Caco-2 (cell line): ENCODE data around the gene CYP2W1. TPM values are rescaled to one million over a fixed set of nuclear protein-coding genes. Genes with fewer than 3 reads are reported as not detected.

Source experiments
- BruUV-seq: library from RNA; stranded (reverse); fragments of 400-500 nt; replicated peaks from 2 replicates; lab custom pipeline; 2021; lab: Mats Ljungman, UMichigan
- CTCF ChIA-PET: fragments of 300-600 bp; sonication (Branson Sonifier 250); formaldehyde crosslinking; loops from one replicate; lab custom pipeline; 2022; ENCODE audit warnings: antibody characterized with exemption; lab: Charles Lee
- POLR2A ChIA-PET: fragments of 300-600 bp; sonication (Branson Sonifier 250); formaldehyde crosslinking; loops from one replicate; lab custom pipeline; 2022; ENCODE audit warnings: antibody characterized with exemption; lab: Charles Lee
- DNase-seq, 2 experiments: peaks; one replicate each; pipeline versions ENCODE4 v3.0.0 to v3.0.0-alpha.2; 2020 to 2022
- H3K27me3 ChIP-seq: replicated peaks from 2 replicates; pipeline ENCODE4 v1.6.0; 2011; ENCODE audit warnings: low read length; ENCODE audit not compliant: control insufficient read depth, insufficient read depth
- H3K36me3 ChIP-seq: 2 replicates; pipeline ENCODE4 v1.5.1; 2011; ENCODE audit warnings: low read length; ENCODE audit not compliant: control insufficient read depth, insufficient read depth
- H3K4me1 ChIP-seq: fragments of 250-450 bp; sonication (Bioruptor Pico); 2 replicates; pipeline ENCODE4 v1.5.1; 2020; ENCODE audit warnings: mild to moderate bottlenecking
- H3K4me3 ChIP-seq: 2 replicates; pipeline ENCODE4 v1.5.1; 2011; ENCODE audit warnings: low read depth, mild to moderate bottlenecking, control low read depth, low read length
- H3K9me3 ChIP-seq: fragments of 250-450 bp; sonication (Bioruptor Pico); 2 replicates; pipeline ENCODE4 v1.5.1; 2020; ENCODE audit warnings: mild to moderate bottlenecking, moderate library complexity
- H3K27ac Mint-ChIP-seq: one replicate; pipeline ENCODE4 v1.8.0; 2022; ENCODE audit warnings: mixed read lengths; ENCODE audit not compliant: unreplicated experiment
- H3K27me3 Mint-ChIP-seq: one replicate; pipeline ENCODE4 v1.8.0; 2022; ENCODE audit warnings: mixed read lengths; ENCODE audit not compliant: insufficient read depth, unreplicated experiment
- H3K36me3 Mint-ChIP-seq: one replicate; pipeline ENCODE4 v1.8.0; 2022; ENCODE audit warnings: mild to moderate bottlenecking, mixed read lengths; ENCODE audit not compliant: insufficient read depth, unreplicated experiment
- H3K4me1 Mint-ChIP-seq: one replicate; pipeline ENCODE4 v1.8.0; 2022; ENCODE audit warnings: low read depth, mixed read lengths; ENCODE audit not compliant: unreplicated experiment
- H3K4me3 Mint-ChIP-seq: one replicate; pipeline ENCODE4 v1.8.0; 2022; ENCODE audit warnings: mild to moderate bottlenecking, moderate library complexity, mixed read lengths; ENCODE audit not compliant: unreplicated experiment
- H3K9me3 Mint-ChIP-seq: one replicate; pipeline ENCODE4 v1.8.0; 2022; ENCODE audit warnings: mixed read lengths; ENCODE audit not compliant: unreplicated experiment
- intact Hi-C: fragments of 100-400 bp; cut with micrococcal nuclease; formaldehyde crosslinking; loops from one replicate; pipeline ENCODE4 v1.10.0; 2022; ENCODE audit not compliant: unreplicated experiment
- total RNA-seq: library from RNA; stranded (reverse); gene quantifications from 2 replicates; pipeline ENCODE4 v1.2.3, GENCODE V29; 2022
- TF ChIP-seq, protein P1 (sequence below), 2 experiments: fragments of 200-600 bp in 1 of 2; IDR thresholded peaks; 1 replicate in 1 of 2; 2 replicates in 1 of 2; pipeline versions ENCODE4 v1.5.1 to v1.8.0; 2011 to 2022; ENCODE audit warnings: antibody characterized with exemption in 1 of 2, control low read depth in 1 of 2, inconsistent platforms in 1 of 2, low read depth in 1 of 2, low read length in 1 of 2, mild to moderate bottlenecking in 1 of 2, moderate library complexity in 1 of 2; ENCODE audit not compliant: insufficient read depth in 1 of 2, severe bottlenecking in 1 of 2, unreplicated experiment in 1 of 2

The CYP2W1 gene
- total RNA-seq, 1 experiment from 2014 or later, result 24.0 TPM

DNA sequence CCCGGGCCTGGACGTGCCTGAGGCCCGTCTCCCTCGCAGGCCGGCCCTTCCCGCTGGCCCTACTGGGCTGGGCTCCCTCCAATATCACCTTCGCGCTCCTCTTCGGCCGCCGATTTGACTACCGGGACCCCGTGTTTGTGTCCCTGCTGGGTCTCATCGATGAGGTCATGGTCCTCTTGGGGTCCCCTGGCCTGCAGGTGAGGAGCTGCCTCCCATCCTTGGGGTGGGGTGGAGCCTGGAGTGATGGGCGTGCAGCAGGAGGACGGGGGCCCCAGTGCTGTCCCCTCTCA is 2.1 kb downstream of the CYP2W1 start:
- ChIA-PET CTCF (interaction anchor here (0.6 kb wide), 1 partner anchor 528 kb away, joined by 8 read pairs; no protein-coding TSS in a partner anchor), POLR2A (no interaction called here)
- H3K27me3 Mint-ChIP-seq, result no peaks in the 10 kb centered on the region
- H3K4me1 Mint-ChIP-seq, result no peaks in the 10 kb centered on the region
- H3K9me3 Mint-ChIP-seq, result no peaks in the 10 kb centered on the region
- Histone ChIP-seq H3K9me3 (no peaks in the 10 kb centered on the region), H3K4me3 (no peak overlapping the region), H3K27me3 (no peaks in the 10 kb centered on the region), H3K36me3 (no peaks in the 10 kb centered on the region), H3K4me1 (peaks cover 28% of the 10 kb centered on the region)
- no peak overlapping the region for H3K27ac Mint-ChIP-seq
- no peak overlapping the region for H3K4me3 Mint-ChIP-seq
- H3K36me3 Mint-ChIP-seq, result peaks cover 6% of the 10 kb centered on the region
- intact Hi-C loops, result no loop called here
- no peak for DNase-seq
- no TSS peak for BruUV-seq
- TF ChIP-seq, protein P1, sequence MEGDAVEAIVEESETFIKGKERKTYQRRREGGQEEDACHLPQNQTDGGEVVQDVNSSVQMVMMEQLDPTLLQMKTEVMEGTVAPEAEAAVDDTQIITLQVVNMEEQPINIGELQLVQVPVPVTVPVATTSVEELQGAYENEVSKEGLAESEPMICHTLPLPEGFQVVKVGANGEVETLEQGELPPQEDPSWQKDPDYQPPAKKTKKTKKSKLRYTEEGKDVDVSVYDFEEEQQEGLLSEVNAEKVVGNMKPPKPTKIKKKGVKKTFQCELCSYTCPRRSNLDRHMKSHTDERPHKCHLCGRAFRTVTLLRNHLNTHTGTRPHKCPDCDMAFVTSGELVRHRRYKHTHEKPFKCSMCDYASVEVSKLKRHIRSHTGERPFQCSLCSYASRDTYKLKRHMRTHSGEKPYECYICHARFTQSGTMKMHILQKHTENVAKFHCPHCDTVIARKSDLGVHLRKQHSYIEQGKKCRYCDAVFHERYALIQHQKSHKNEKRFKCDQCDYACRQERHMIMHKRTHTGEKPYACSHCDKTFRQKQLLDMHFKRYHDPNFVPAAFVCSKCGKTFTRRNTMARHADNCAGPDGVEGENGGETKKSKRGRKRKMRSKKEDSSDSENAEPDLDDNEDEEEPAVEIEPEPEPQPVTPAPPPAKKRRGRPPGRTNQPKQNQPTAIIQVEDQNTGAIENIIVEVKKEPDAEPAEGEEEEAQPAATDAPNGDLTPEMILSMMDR (IDR thresholded peaks at IDR 0.05; ENCODE audit: insufficient read depth in 1 of 2, low read depth in 1 of 2, low read length in 1 of 2, severe bottlenecking in 1 of 2, unreplicated experiment in 1 of 2), result no peak

DNA sequence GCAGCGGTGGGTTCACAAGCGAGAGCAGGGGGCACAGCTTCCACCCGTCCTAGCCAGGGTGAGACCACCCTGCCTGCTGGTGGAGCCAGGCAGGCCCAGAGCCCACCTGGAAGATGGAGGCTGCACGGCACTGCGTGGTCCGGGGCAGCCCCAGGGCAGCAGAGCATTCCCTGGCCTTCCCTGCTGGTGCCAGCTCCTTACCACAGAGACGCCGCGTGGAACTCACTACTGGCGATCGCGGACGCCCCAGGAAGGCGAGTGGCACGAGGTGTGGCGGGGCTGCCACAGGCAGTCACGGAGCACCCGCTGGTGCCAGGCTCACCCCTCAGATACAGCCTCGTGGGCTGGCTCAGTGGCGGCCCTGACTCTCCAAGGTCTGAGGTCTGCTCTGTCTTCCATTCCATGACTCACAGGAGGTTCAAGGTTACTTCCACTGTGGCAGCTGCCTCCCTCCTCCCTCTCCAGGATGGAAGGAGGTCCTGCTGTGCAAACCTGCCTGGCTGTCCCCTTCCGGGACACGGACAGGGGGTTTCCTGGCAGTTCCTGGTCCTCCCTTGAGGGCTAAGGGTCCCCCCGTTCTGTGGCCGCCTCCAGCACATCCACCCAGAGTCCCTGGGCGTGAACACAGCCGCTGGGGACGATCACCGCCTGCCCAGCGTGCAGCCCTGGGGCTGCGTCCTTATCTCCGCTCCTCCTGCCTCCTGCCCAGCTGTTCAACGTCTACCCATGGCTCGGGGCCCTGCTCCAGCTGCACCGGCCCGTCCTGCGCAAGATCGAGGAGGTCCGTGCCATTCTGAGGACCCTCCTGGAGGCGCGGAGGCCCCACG is 3.1 kb downstream of the CYP2W1 start:
- H3K9me3 ChIP-seq, result no peaks in the 10 kb centered on the region
- CTCF ChIA-PET, result interaction anchor here (0.6 kb wide), 1 partner anchor 99 kb away, joined by 4 read pairs; no protein-coding TSS in a partner anchor
- BruUV-seq, result no TSS peak
- H3K4me1 ChIP-seq, result peaks cover 26% of the 10 kb centered on the region
- Mint-ChIP-seq H3K9me3 (no peaks in the 10 kb centered on the region), H3K4me1 (no peaks in the 10 kb centered on the region), H3K27ac (peak overlapping the region; percentile 55), H3K4me3 (no peak overlapping the region), H3K27me3 (no peaks in the 10 kb centered on the region), H3K36me3 (peaks cover 6% of the 10 kb centered on the region)
- no peak for DNase-seq
- POLR2A ChIA-PET, result no interaction called here
- H3K4me3 ChIP-seq, result no peak overlapping the region
- intact Hi-C loops, result no loop called here
- H3K27me3 ChIP-seq, result no peaks in the 10 kb centered on the region
- TF ChIP-seq, protein P1 (IDR thresholded peaks at IDR 0.05; ENCODE audit: insufficient read depth in 1 of 2, low read depth in 1 of 2, low read length in 1 of 2, severe bottlenecking in 1 of 2, unreplicated experiment in 1 of 2), result no peak
- no peaks in the 10 kb centered on the region for H3K36me3 ChIP-seq

DNA sequence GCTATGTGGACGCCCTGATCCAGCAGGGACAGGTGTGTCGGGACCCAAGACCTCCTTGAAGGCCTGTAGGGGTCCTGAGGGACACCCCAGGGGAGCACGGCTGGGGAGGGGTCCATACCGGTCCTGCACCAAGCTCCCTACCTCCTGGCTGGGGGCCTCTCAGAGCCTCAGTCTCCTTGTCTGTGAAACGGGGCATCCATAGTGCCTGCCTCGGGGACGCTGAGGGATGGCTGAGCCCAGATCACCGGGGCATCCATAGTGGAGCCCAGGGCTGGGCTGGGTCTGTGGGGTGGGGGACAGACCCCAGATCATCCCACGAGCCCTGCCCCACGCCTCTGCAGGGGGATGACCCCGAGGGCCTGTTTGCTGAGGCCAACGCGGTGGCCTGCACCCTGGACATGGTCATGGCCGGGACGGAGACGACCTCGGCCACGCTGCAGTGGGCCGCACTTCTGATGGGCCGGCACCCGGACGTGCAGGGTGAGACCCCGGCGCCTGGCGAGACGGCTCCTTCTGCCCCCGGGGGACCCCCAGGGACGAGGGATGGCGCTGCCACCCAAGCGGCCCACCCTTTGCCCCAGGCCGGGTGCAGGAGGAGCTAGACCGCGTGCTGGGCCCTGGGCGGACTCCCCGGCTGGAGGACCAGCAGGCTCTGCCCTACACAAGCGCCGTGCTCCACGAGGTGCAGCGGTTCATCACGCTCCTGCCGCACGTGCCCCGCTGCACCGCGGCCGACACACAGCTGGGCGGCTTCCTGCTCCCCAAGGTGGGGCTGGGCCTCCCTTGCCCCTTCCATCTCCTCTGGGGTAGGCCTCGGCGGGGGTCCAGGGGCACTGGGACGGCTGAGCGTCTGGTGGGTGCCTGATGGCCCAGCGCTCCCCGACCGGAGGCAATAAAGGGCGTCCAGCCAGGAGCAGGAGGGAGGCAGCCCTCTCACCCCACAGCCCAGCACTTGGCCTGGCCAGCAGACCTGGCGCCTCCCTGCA is 4.1 kb downstream of the CYP2W1 start:
- no peaks in the 10 kb centered on the region for H3K27me3 Mint-ChIP-seq
- peaks cover 11% of the 10 kb centered on the region for H3K36me3 Mint-ChIP-seq
- no peak overlapping the region for H3K4me3 Mint-ChIP-seq
- H3K4me3 ChIP-seq, result no peak overlapping the region
- no peaks in the 10 kb centered on the region for H3K9me3 Mint-ChIP-seq
- peaks cover 22% of the 10 kb centered on the region for H3K4me1 ChIP-seq
- no peaks in the 10 kb centered on the region for H3K36me3 ChIP-seq
- no TSS peak for BruUV-seq
- no peak for DNase-seq
- no peaks in the 10 kb centered on the region for H3K4me1 Mint-ChIP-seq
- H3K27ac Mint-ChIP-seq, result peak overlapping the region; percentile 48
- TF ChIP-seq, protein P1 (IDR thresholded peaks at IDR 0.05; ENCODE audit: insufficient read depth in 1 of 2, low read depth in 1 of 2, low read length in 1 of 2, severe bottlenecking in 1 of 2, unreplicated experiment in 1 of 2), result no peak
- intact Hi-C loops, result no loop called here
- CTCF ChIA-PET, result interaction anchor here (0.6 kb wide), 1 partner anchor 98 kb away, joined by 4 read pairs; no protein-coding TSS in a partner anchor
- no peaks in the 10 kb centered on the region for H3K9me3 ChIP-seq
- POLR2A ChIA-PET, result no interaction called here
- no peaks in the 10 kb centered on the region for H3K27me3 ChIP-seq
